GM19351 (cell line): Measurements from ENCODE around the gene FGF1.

Experiments
- ATAC-seq: cut with Tn5 transposase; IDR thresholded peaks from one replicate; pipeline ENCODE4 v1.9.1; 2021; ENCODE audit warnings: mild to moderate bottlenecking, moderate library complexity; ENCODE audit not compliant: unreplicated experiment

Gene FGF1

DNA sequence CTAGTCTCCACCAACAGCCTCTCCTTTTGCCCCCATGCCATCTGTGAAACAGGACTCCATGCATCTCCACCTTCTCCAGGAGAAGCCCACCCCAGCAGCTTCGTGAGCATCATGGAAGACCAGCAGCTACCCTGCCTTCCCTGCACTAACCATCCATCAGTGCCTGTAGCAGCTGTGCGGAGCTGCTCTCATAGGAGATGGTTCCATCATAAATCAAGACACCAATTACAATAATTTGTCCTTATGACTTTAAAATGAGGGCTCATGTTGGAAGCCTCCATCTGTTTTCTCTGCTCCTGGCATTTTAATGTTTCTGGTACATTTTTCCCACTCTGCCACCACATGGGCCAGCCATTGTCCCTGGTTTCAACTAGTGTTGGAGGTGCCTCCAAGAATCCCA, 69.9 kb downstream of the FGF1 start:
- ATAC-seq, result no peak

DNA sequence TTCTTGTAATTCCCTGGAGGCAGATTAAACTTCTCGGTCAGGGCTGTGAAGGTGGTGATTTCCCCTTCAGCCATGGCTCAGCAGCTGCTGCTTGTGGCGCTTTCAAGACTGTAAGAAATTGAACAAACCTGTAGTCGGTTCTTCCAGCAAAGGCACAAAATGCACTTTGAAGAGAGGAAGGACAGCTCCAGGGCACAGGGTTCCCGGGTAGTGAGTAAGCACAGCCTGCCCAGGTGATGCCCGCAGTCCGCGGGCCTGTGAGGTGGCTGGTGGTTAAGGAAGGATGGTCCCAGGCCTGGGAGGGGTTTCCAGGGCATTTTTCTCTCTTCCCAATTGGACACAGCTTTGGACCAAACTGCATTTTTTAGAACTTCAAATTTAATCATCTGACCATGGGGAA, 71.8 kb downstream of the FGF1 start:
- no peak for ATAC-seq

DNA sequence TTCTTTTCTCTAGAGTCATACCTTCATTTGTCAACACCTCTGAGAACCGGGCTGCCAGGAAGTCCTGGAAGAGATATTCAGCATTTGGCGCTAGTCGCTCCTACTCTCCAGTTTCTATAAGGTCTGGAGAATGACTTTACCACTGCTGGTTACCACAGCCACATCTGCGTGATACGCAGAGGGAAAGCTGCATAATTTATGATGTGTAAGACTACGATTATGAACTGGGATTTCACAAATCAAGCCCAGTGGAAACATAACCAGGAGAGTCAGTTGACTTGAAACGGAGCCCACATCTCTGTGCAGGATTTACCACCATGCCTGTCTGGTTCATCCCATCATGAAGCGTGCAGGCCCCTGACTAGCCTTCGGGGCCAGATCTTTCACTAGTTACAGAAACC, 72.6 kb downstream of the FGF1 start:
- no peak for ATAC-seq

DNA sequence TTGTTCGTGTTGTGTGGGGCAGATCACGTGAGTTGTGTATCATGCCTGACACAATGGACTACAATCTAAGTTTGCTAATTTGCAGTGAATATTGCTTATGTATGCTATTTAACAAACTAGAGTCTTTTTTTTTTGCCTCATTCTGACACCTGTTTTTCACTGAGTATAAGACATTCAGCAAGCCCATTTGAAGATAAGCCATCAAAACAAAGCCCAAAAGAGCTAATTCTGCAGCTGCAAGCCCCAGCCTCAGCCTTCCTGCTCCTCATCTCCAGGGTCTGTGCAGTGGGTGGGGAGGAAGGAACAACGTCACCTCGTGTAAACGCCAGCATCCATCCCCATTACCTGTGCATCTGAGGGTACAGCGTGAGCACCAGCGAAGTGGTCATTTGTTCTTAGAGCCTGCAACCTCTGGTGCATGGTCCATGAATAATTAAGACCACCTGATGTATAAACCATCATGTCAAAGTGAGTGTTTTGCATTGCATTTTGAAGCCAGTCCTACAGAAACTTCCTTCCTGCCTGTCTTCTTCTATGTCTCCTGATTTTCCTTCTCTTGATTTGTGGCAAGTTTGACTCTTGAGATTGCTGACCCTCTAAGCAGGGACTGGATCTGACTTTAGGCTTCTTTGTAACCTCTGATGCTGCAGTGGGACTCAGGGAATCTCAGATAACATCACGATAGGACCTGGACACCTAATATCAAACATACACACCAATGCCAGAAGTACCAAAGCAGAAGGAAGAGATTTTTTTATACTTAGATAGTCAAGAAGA, 73.2 kb downstream of the FGF1 start:
- ATAC-seq, result no peak

DNA sequence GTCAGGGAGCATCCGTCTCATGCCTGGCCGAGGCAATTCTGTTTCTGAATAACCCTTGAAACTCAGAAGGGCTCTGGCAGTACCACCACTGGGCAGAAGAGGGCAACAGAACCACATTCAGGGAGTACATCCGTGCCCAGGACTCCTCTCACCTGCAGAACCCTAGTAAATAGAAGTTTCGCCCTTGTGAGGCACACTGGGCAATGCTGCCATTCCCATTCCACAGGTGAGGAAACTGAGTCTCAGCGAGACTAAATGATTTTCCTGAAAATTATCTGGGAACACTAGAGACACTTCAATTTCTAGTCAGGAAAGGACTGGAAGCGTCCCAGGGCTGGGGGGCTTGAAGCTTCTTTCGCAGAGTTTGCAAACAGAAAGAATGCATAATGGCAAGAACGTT, 74.7 kb downstream of the FGF1 start:
- ATAC-seq, result peak; percentile 97

- ATAC-seq, result no peak
These were observed 75.5 kb downstream of the FGF1 start for GRCh38 chr5:142610176-142611001.

GRCh38 chr5:142609142-142609541, 76.7 kb downstream of the FGF1 start:
- no peak for ATAC-seq

- no peak for ATAC-seq
These were observed 77.8 kb downstream of the FGF1 start for GRCh38 chr5:142608081-142608480.

GRCh38 chr5:142605611-142606010, 80.3 kb downstream of the FGF1 start:
- ATAC-seq, result no peak

DNA sequence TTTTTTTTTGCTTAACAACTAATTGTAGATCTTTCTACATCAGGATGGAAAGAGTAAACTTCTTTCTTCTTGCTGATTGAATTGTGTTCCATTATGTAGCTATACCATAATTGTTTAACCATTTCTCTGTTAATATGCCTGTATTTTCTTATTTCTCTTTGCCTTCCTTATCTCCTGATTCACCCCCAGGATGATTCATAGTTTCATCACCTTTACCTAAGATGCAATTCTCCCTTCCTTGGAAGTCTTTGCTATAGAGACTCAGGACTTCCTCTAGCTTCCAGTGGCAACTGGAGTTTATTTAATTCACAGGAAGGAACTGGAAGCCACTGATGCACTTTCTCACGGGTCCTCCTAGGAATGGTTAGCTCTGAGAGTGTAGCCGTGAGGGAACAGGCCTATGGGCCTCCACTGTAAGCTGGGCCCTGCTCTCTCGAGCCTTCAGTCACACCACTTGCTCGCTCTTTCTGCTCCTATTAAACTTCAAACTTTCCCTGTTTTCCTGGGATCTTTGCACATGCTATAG, 83.1 kb downstream of the FGF1 start:
- no peak for ATAC-seq

DNA sequence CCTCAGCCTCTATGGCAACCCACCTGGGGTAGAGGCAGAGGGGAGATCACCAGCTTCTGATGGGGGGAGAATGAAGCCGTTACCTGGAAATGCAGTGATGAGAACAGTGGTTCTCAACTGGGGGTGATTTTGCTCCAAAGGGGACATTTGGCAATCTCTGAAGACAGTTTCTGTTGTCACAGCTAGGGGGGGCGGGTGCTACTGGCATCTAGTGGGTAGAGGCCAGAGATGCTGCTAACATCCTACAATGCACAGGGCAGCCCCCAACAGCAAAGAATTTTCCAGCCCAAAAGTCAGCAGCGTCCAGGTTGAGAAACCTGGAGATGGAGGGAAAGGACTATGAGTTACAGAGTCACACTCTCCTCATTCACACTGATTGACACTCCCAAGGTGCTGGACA, 84.5 kb downstream of the FGF1 start:
- ATAC-seq, result no peak

GRCh38 chr5:142600611-142601358, 85.1 kb downstream of the FGF1 start:
- ATAC-seq, result no peak

GRCh38 chr5:142600092-142600491, 85.8 kb downstream of the FGF1 start:
- no peak for ATAC-seq

GRCh38 chr5:142598338-142598700, 87.6 kb downstream of the FGF1 start:
- ATAC-seq, result no peak

DNA sequence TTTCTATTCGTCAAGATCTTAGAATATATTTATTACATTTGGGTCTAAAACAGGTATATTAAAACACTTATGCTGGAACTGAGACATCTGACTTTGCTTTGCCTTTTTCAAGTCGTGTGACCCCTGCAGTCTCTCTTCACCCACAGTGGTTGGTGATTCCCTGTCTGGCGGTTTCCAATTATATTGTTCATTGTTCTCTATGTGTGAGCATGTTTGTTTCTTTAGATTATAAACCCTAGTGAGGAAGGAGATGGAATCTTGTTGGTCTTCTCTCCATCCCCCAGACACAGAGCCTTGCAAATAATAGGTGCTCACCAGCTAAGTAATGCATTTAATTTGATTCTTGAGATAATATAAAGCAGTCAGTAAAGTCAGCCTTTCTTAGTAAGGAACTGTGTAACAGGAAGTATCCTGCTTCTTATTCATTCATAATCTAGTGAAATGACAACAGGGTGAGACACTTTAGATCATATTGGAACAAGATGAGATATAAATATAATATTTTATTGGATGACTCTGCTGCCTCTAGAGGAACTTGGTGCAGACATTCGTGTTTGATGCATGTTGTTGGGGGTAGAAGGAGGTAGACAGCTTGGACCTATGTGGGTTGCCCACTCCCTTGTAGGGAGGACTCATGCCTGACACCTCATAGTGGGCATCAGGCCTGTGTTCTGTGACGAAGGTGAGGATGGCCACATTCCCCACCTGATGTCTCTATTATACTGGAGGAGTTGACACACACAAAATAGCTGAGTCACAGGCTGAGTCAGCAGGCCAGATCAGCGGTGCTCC, 88.1 kb downstream of the FGF1 start:
- no peak for ATAC-seq

DNA sequence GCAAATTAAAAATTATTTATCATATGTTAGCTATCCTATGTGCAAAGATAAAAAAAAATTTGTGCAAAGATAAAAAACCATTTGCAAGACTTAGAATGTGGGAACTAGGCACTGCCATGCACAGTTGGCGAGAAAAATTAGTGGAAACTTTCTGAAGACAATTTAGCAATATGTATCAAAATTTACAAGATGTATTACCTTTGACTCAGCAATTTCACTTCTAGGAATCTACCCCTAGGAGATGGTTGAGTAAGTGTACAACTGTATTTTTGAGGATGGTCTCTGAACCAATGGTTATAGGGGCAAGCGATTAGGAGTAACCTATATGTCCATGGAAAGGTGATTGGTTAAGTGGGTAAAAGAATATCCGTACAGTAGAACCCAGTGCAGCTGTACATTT, 88.9 kb downstream of the FGF1 start:
- ATAC-seq, result no peak

DNA sequence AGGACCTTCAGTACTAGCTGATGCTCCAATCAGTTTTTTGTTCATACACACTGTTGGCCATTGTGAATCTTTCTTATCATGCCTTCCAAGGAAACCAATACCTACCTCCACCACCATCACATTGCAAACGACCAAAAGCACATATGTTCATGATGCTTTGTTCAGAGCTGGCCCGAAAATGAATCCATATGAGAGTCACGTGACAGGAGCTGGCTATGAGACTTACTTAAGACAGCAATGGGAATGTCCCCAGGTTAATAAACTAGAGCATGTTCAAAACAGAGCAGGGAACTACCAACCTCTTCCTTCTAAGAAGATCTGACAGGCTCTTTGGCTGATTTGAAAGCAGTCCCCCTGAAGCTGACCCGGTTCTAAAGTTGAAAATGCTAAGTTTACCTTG, 93.5 kb downstream of the FGF1 start:
- ATAC-seq, result no peak

GRCh38 chr5:142590451-142591231, 95.2 kb downstream of the FGF1 start:
- no peak for ATAC-seq

DNA sequence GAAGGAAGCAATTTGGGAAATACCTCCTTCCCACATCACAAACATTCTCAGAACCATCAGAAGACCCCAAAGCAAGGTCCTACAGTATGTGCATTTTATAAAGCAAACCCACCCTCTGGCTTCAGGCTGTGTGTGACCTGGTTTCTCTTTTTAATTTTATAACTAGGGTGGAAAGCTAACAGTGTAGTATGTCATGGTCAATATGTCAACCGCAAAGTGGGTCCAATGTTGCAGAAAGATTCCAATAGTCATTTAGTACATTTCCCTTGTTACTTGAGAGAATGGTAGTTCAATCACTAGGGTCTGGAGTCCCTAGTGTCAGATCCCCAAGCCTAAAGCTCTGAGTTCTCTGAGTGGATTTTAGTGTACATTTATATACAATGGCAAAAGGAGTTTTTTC, 96.2 kb downstream of the FGF1 start:
- no peak for ATAC-seq
